ENCODE results near the gene SERPINB4.

- TF ChIP-seq EP300 (IDR thresholded peaks at IDR 0.05) (no peak), CTCF (IDR thresholded peaks at IDR 0.05) (no peak), POLR2AphosphoS5 (IDR thresholded peaks at IDR 0.05) (no peak)
Observed at GRCh38 chr18:63617049-63617914, 26.8 kb downstream of the SERPINB4 start.

All from suprapubic skin (tissue), 4 donors.